Kidney (tissue), 14 donors: ENCODE measurements around the gene STXBP5. TPM values are rescaled to one million over a fixed set of nuclear protein-coding genes. Genes with fewer than 3 reads are reported as not detected.

Source experiments
- DNase-seq, 5 donors: peaks; one replicate each; pipeline ENCODE4 v3.0.0-alpha.2; 2013 to 2020
- FAIRE-seq: peaks from 2 replicates; lab custom pipeline; 2012; peaks lifted over from hg19 to GRCh38; lab: Jason Lieb, UNC
- H3K27ac ChIP-seq, 2 donors: one replicate each; pipeline ENCODE4 v1.7.0; 2013; ENCODE audit warnings: low read depth in 2 of 2, low read length in 2 of 2, inconsistent platforms in 1 of 2
- H3K27me3 ChIP-seq: one replicate; pipeline ENCODE4 v1.7.1; 2013; ENCODE audit warnings: low read length, inconsistent platforms; ENCODE audit not compliant: control insufficient read depth, insufficient read depth
- H3K36me3 ChIP-seq, 3 donors: one replicate each; pipeline versions ENCODE4 v1.7.0 to v1.7.1; 2013; ENCODE audit warnings: low read length in 3 of 3, control low read depth in 1 of 3, inconsistent platforms in 1 of 3; ENCODE audit not compliant: insufficient read depth in 3 of 3, control insufficient read depth in 2 of 3
- H3K4me1 ChIP-seq, 3 donors: one replicate each; pipeline versions ENCODE4 v1.7.0 to v1.7.1; 2013; ENCODE audit warnings: low read length in 3 of 3, inconsistent platforms in 1 of 3, low read depth in 1 of 3; ENCODE audit not compliant: control insufficient read depth in 2 of 3, insufficient read depth in 2 of 3
- H3K4me3 ChIP-seq, 3 donors: one replicate each; pipeline versions ENCODE4 v1.7.0 to v1.8.1; 2013; ENCODE audit warnings: low read length in 3 of 3, control low read depth in 1 of 3, inconsistent platforms in 1 of 3
- H3K9ac ChIP-seq, 3 donors: one replicate each; pipeline versions ENCODE4 v1.7.0 to v1.7.1; 2013; ENCODE audit warnings: low read length in 3 of 3, control low read depth in 1 of 3, inconsistent platforms in 1 of 3
- H3K9me3 ChIP-seq, 3 donors: one replicate each; pipeline versions ENCODE4 v1.7.0 to v1.7.1; 2013; ENCODE audit warnings: low read length in 3 of 3, control low read depth in 1 of 3, inconsistent platforms in 1 of 3; ENCODE audit not compliant: control insufficient read depth in 2 of 3, insufficient read depth in 1 of 3
- intact Hi-C: fragments of 100-400 bp; cut with DNase I; formaldehyde crosslinking; loops from one replicate; pipeline ENCODE4 v1.11.1; 2022
- polyA plus RNA-seq: library from polyadenylated mRNA; stranded (reverse); fragments of 350-450 nt; fragmentation: Illumina TruSeq; extraction: RNeasy Lipid Tissue Mini Kit (QIAGEN cat#74804); gene quantifications from one replicate; pipeline ENCODE4 v1.2.3, GENCODE V29; 2014; ENCODE audit warnings: low read depth, low replicate concordance; ENCODE audit not compliant: insufficient read depth
- total RNA-seq: library from RNA; stranded (reverse); fragmentation: NEBNext Ultra II Directional; extraction: Animal tissue kit (Norgen Biotek cat#: 25700); gene quantifications from one replicate; pipeline ENCODE4 v1.2.1, GENCODE V29; 2021
- TF ChIP-seq, protein P1 (sequence below): IDR thresholded peaks from 3 replicates; pipeline ENCODE4 v1.5.1; 2012; ENCODE audit warnings: mild to moderate bottlenecking, moderate library complexity, borderline replicate concordance; ENCODE audit not compliant: insufficient read depth; ENCODE audit errors: extremely low read depth
- donor health status: control.
- donor health status: control.
- donor health status: control.
- donor health status: control.
- donor health status: control.
- donor health status: DM: yes; HTN: yes; CAD: no.
- donor health status: Normal renal cell carcinoma (clear cell type).

STXBP5 gene
- total and polyA plus RNA-seq, 2 donors from 2014 or later, result 2.0 to 13.6 TPM

DNA sequence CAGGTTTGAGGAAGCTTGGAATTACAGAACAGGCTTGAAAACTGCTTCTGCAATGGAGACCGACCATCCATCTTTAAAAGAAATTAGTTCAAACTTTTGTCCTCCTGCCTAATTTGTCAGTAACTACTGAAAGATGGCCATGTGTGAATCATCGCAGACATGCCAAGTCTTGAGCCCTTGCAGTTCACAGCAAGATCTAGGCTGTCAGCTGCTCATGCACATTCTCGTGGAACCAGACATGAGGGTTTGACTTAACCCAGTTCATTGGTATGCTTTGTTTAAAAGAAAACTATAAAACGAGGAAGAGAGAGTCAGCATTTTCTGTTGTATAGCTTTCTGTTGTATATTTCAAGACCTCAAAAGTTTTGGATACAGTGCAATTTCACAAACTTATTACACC is 230.3 kb downstream of the STXBP5 start:
- no peaks in the 10 kb centered on the region for H3K9me3 ChIP-seq
- FAIRE-seq, result no peak
- DNase-seq, result no peak
- no peaks in the 10 kb centered on the region for H3K4me1 ChIP-seq
- H3K4me3 ChIP-seq, result no peak overlapping the region
- H3K27me3 ChIP-seq, result no peaks in the 10 kb centered on the region
- TF ChIP-seq, protein P1, sequence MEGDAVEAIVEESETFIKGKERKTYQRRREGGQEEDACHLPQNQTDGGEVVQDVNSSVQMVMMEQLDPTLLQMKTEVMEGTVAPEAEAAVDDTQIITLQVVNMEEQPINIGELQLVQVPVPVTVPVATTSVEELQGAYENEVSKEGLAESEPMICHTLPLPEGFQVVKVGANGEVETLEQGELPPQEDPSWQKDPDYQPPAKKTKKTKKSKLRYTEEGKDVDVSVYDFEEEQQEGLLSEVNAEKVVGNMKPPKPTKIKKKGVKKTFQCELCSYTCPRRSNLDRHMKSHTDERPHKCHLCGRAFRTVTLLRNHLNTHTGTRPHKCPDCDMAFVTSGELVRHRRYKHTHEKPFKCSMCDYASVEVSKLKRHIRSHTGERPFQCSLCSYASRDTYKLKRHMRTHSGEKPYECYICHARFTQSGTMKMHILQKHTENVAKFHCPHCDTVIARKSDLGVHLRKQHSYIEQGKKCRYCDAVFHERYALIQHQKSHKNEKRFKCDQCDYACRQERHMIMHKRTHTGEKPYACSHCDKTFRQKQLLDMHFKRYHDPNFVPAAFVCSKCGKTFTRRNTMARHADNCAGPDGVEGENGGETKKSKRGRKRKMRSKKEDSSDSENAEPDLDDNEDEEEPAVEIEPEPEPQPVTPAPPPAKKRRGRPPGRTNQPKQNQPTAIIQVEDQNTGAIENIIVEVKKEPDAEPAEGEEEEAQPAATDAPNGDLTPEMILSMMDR, result no peak
- H3K9ac ChIP-seq, result no peak overlapping the region
- no peak overlapping the region for H3K27ac ChIP-seq
- H3K36me3 ChIP-seq, result no peaks in the 10 kb centered on the region
- intact Hi-C loops, result no loop called here

DNA sequence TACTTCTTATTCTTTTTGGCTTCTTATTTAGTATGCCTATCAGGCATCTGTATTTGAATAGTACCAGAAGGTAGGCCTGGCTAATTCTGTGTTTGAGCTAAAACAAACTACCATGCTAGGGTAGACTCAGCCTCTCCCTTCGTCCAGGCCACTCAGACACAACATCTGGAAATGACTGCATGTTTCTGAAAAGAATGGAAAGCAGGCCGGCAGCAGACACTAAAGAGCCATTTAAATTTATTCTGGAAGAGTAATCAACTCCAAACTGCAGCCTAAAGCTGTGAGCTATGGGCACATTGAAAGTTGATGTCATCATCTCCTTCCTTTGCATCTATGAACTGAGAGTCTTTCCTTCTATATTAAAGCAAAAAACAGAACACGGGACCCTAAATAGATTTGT is 233.4 kb downstream of the STXBP5 start:
- intact Hi-C loops, result no loop called here
- no peaks in the 10 kb centered on the region for H3K4me1 ChIP-seq
- no peak overlapping the region for H3K4me3 ChIP-seq
- no peaks in the 10 kb centered on the region for H3K9me3 ChIP-seq
- H3K36me3 ChIP-seq, result no peaks in the 10 kb centered on the region
- H3K27me3 ChIP-seq, result no peaks in the 10 kb centered on the region
- FAIRE-seq (no peak), DNase-seq (no peak)
- no peak overlapping the region for H3K27ac ChIP-seq
- TF ChIP-seq, protein P1, result no peak
- no peak overlapping the region for H3K9ac ChIP-seq

DNA sequence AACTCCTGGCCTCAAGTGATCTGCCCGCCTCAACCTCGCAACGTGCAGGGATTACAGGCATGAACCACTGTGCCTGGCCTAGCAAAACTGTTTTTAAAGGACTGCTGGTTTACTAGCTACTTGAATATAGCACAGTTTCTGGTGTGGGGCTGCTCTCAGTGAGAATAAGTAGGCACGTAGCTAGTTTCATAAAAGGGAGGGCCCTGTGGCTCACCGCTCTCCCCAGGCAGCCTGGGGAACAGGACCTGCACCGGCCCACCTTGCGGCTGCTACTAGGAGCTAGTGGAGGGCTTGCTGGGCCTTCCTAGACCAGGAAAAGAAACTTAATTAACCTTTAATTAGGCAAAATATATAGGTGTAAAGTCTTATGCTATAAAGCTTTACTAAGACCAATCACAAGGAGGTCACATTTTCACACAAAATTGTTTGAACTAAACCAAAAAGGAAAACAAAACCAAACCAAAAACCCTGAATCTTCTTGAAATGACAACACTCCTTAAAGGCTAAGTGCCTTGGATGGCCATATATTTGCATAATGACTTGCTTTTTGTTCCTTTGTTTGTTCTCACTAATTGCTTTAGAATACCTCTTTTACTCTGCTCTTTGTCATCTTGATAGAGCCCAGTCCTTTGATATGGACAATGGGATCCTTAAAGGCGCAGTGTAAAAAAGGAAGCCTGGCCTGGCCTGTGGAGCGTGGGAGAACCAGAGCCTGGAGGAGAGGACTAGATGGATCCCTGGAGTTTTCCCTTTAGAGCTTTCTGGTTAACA is 234.7 kb downstream of the STXBP5 start:
- TF ChIP-seq, protein P1, result no peak
- Histone ChIP-seq H3K36me3 (no peaks in the 10 kb centered on the region), H3K4me1 (no peaks in the 10 kb centered on the region), H3K27ac (no peak overlapping the region), H3K4me3 (no peak overlapping the region), H3K27me3 (no peaks in the 10 kb centered on the region), H3K9me3 (no peaks in the 10 kb centered on the region), H3K9ac (no peak overlapping the region)
- DNase-seq, result no peak
- intact Hi-C loops, result no loop called here
- no peak for FAIRE-seq
